DMS79 treated with DMSO at 0.1 percent for 48 hours (cell line): ENCODE results near the gene GRK2.
A peak's percentile ranks its signal among the peaks of the same experiment; 100 is the strongest.
"Not testable (repeated sequence)": the region's sequence is repeated elsewhere in the genome, so short reads cannot be mapped to it uniquely, and the experiment has no call there.

Experiments used
- DNase-seq: peaks from one replicate; lab custom pipeline; 2025; lab: John Stamatoyannopoulos, UW

GRK2 gene

GRCh38 chr11:67266449-67267187, at the start of gene GRK2:
GRK2 (plus strand) TSS chr11:67266473; CDS start chr11:67266700, 227 bp downstream.
- peak; percentile 23 for DNase-seq

DNA sequence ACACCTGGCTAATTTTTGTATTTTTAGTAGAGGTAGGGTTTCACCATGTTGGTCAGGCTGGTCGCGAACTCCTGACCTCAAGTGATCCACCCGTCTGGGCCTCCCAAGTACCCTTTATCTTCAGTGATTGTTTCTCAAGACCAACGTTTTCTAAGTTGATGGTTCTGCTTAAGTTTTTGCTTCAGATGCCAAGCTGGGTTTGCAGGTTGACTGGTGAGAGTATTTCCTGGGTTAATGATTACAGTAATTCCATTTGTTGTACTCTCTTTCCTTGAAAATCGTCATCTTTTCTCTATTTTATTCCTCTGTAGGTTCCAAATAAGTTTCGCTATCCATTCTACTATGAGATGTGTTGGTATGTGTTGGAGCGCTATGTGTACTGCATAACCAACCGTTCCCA, 38.5 kb upstream of the GRK2 start:
- DNase-seq: no peak

- DNase-seq: no peak
Observed at GRCh38 chr11:67230406-67230805, 35.9 kb upstream of the GRK2 start.

DNA sequence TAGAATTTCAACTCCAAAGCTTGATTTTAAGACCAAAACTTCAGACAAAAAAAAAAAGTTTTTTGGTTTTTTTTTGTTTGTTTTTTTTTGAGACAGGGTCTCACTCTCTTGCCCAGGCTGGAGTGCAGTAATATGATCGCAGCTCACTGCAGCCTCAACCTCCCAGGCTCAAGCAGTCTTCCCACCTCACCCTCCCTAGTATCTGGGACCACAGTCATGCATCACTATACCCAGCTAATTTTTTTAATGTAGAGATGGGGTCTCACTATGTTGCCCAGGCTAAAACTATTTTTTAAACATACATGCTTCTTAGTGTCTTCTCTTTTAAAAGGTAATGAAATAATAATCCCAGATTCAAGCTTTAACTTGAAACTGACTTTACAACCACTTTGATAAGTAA, 35.4 kb upstream of the GRK2 start:
- no peak for DNase-seq

DNA sequence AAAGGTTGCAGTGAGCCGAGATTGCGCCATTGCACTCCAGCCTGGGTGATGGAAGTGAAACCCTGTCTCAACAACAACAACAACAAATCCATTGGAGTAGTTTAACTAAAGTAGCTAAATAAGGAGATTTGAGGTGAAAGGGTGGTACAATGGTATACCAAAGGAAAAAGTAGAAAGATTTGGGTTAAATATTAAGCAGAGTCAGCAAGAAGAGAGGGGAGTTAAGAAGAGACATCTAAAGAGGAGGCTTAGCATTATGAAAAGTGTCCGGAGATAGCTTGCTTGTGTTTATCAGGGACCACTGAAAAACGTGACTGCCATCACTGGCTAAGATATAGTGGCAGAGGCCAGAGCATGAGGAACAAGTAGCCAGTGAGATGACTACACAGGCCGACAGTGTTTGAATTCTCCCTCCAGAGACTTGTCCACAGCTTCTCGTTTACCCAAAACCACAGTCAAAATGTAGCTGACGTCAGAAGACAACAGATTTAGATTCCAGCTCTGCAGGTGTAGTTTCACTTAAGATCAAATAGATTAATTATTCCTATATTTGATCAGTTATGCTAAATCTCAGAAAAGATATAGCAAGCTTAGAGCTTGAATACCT, 32.6 kb upstream of the GRK2 start:
- DNase-seq: no peak

- DNase-seq: not testable (repeated sequence)
Observed at GRCh38 chr11:67234571-67234970, 31.7 kb upstream of the GRK2 start.

GRCh38 chr11:67237574-67237973, 28.7 kb upstream of the GRK2 start:
- no peak for DNase-seq

DNA sequence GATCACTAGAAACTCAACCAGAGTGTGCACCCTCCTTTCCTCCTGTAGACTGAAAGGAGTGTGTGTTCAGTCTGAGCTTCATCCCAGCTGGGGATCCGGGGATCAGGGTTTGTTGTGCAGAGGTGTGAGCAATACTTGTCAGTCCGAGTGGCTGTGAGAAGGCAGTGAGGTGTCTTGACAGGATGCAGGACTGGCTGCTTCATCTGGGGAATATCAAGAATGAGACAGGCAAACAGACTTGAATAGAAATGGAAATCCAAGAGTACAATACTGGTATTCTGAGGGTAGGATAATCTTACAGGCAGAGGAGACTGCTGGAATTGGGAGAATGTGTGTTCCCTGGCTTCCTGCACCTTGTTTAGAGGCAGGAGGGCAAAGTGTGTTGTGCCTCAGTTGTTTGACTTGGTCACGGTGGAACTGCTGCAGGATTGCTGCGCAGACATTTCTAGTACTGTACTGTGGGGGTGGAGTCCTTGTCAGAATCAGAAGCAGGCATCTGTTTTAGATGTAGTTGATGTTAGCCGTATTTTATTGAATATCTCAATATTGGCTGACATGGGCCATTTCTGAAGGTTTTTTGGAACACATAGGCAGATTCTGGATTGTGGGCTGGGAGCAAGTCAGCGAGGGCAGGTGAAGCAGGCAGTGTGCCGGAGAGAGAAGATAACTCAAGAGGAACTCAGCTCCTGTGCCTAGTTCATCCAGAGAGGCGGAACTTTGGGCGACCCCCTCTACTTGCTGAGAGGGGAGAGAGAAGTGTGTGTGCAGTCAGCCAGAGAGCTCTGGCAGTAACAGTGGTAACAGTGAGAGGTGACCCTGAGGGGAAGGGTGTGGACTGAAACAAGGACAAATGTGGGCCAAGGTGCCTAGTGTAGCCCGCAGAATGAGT, 27.1 kb upstream of the GRK2 start:
- DNase-seq: no peak

- peak; percentile 96 for DNase-seq
Observed at GRCh38 chr11:67239783-67240575, 26.3 kb upstream of the GRK2 start.

DNA sequence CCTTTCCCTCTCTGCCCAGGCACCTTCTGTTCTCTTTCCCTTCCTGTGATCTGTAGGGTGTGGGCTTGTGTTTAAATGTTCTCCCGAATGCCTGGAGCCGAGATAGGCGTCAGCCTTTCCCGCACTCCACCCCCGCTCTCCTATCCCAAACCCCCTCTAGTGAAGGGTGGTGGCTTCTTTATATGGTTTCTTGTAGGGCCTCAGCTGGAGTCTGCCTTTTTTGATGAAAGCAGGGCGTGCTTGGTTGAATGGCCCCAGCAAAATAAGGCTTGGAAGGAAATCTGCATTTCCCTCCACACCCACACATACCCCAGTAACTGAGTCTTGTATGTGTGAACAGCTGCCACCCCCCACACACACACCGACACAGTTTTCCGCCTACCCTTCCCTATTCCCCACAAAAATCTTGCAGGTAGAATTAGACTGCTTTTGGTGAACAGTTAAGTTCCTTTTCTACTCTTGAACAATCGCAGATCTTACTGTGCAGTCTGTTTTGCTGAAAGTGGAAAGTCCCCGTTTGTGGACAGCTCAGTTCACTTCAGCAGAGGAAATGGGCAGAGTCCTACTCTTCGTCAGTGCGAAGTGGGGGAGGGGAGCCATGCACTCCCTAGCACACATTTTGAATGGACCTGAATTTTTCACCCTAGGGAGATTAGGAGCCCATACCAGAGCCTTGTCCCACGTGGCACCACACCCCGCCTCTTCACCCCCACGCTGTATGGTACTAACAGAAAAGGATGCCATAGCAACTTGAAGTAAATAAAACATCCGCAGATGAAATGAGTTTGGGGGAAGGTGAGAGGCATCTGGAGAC, 25.5 kb upstream of the GRK2 start:
- peak; percentile 26 for DNase-seq

DNA sequence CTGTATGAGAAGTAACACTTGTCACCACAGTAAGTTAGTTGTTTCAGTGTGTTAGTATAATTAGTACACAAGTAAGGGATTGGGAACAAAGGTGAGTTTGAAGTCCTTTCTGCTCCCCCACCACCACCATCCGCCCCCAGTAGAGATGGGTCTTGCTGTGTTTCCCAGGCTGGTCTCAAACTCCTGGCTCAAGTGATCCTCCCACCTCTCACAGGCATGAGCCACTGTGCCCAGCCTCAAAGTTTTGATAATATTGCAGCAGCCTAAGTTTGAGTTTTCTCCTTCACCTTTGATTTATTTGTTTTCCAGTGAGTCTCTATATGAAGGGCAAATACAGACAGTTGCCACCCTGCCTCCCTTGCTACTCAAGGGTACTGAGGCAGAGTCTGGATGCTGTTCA, 23.7 kb upstream of the GRK2 start:
- no peak for DNase-seq

DNA sequence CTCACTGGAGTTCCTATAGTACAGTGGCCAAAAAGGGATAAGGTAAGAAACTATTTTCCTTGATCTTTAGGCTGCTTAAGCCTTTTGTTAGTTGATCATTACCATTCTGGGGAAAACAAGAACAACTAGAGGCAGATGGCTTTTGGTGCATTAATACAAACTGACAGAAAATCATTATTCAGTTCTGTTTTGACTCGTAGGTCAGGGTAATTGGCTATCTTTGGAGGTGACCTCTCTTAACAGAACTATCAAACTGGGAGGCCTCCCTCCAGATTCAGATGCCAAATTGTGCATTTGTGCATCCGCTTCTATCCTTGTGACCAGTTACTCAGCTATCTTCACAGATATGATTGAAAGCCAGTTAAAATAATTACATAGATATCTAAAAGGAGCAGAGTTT, 23.2 kb upstream of the GRK2 start:
- no peak for DNase-seq

GRCh38 chr11:67245046-67245445, 21.2 kb upstream of the GRK2 start:
- DNase-seq: no peak

- no peak for DNase-seq
Observed at GRCh38 chr11:67247946-67248550, 18.2 kb upstream of the GRK2 start.

DNA sequence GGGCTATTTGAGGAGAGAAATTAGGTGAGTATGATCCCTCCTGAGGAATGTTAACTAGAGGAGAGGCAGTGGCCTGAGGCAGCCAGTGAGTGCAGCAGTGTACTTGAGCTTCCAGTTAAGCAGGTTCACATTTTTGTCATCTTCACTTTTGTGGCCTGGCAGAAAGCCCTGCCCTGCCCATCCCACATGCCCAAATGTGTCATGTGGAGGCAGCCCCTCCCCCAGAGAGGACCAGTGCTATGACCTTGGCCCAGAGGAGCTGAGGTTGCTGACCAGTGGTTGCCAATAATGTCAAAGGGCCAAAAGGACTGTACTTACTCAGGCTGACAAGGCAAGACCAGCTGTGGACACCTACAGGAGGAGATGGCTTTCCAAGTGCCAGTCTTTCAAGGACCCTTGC, 17.6 kb upstream of the GRK2 start:
- DNase-seq: no peak

DNA sequence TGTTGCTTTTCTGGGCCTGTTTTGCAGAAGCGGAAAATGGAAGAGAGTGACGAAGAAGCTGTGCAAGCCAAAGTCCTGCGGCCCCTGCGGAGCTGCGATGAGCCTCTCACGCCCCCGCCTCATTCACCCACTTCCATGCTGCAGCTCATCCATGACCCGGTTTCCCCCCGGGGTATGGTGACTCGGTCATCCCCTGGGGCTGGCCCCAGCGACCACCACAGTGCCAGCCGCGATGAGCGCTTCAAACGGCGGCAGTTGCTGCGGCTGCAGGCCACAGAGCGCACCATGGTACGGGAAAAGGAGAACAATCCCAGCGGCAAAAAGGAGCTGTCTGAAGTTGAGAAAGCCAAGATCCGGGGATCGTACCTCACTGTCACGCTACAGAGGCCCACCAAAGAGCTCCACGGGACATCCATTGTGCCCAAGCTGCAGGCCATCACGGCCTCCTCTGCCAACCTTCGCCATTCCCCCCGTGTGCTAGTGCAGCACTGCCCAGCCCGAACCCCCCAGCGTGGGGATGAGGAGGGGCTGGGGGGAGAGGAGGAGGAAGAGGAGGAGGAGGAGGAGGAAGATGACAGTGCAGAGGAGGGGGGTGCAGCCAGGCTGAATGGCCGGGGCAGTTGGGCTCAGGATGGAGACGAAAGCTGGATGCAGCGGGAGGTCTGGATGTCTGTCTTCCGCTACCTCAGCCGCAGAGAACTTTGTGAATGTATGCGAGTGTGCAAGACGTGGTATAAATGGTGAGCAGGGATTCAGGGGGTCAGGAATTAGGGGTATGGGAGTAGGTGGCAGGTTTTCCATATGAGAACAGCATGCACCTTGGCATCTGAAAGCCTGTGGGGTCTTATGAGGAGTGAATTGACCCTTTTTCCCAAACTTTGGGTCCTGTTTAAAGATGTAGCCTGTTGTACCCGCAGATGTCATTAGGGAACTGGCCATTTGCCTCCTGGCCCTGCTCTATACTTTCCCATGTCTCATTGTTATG, 15.9 kb upstream of the GRK2 start:
- DNase-seq: no peak

GRCh38 chr11:67251841-67252240, 14.4 kb upstream of the GRK2 start:
- DNase-seq: no peak

DNA sequence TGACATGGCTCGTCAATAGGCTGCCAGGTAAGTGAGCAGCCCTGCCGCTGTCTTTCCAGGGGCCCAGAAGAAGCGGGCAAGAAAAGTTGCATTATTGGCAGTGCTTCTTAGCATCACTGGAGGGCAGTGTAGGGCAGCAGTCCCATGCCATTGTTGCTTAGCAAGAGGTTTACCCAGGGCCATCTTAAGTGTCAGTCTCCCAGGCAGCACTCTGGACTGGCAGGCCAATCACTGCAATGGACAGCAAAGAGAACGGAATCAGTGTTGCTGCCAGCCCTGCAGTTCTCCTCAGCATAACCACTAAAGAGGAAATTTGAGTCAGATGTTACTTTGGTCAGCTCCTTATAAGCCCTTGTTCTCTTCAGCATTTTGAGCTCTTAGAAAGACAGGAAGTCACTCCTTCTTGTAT, 13.4 kb upstream of the GRK2 start:
- no peak for DNase-seq

DNA sequence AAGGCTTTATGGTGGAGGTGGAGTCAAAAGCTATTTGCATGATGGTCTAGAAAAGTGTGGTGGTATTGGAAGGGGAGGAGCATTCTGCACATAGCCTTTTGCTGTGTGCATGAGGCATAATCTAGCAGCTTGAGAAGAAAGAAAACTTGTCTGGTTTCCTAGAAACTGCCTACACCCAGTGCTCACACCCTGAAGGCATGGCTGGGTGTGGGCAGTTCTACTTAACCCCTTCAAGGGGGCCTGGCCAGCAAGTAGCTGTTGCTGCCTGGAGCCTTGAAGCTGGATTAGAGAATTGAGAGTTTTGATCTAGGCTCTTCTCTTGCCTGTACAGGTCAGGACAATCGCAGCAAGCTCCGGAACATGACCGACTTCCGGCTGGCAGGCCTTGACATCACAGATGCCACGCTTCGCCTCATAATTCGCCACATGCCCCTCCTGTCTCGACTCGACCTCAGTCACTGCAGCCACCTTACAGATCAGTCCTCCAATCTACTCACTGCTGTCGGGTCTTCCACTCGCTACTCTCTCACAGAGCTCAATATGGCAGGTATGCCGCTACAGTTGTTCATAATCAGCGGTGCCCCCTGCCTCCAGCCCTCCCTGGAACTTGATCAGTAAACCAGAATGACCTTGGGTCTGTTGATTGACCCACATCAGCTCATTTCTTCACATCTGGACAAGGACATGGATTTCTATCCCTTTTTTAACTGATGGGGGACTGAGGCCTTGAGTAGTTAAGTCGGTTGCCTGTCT, 12.2 kb upstream of the GRK2 start:
- DNase-seq: no peak
